HG03558 (cell line): ENCODE results near the gene PTPRN2.

ENCODE experiments used
- ATAC-seq: cut with Tn5 transposase; IDR thresholded peaks from one replicate; pipeline ENCODE4 v1.9.1; 2021; ENCODE audit warnings: moderate number of reproducible peaks; ENCODE audit not compliant: unreplicated experiment; ENCODE audit errors: extremely low read depth

The PTPRN2 gene

DNA sequence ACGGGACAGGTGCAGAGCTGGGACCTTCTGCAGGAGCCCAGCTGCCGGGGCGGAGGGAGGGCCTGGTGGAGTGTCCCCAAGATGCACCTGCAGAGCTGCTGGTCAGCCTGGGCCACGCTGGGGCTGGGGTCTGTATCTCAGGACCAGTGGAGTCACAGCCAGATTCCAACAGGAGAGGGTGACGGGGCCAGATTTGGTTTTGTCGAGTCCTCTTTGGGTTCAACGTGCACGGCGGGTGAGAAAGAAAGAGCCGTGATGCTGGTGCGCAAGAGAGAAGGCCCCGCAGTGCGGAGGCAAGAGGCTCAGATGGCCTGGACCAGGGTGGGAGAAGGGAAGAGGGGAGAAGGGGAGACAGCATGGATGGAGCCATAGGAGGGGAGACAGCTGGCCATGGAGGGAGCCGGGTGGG, 462.9 kb downstream of the PTPRN2 start:
- no peak for ATAC-seq

DNA sequence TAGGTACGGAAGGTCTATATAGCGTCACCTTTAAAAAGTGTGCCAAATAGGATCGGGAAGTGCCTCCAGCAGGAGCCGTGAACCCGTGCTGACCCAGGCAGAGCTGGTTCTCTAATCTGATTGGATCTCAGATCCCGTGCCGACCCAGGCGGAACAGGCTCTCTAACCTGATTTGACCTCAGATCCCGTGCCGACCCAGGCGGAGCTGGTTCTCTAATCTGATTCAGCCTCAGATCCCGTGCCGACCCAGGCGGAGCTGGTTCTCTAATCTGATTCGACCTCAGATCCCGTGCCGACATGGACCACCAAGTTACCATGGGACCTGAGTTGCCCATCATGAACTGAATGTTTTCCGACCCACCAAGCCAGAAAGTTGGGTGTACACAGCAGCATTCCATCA, 463.9 kb downstream of the PTPRN2 start:
- no peak for ATAC-seq

DNA sequence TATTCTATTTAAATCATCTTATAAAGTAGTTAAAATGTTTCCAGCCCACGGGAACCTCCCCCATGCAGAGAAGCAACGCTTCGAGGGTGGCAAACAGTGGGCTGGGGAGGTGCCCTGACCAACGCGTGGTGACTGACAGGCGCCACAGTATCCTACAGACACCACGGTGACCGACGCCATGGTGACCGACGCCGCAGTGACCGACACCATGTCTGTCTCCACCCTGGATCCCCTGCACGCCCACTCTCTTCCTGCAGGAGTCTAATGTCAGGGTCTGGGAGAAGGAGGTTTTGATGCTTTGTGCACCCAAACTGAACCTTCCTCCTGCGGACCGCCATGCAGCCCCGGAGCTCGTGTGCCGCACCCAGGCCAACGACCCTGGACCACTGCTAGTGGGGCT, 464.4 kb downstream of the PTPRN2 start:
- no peak for ATAC-seq

DNA sequence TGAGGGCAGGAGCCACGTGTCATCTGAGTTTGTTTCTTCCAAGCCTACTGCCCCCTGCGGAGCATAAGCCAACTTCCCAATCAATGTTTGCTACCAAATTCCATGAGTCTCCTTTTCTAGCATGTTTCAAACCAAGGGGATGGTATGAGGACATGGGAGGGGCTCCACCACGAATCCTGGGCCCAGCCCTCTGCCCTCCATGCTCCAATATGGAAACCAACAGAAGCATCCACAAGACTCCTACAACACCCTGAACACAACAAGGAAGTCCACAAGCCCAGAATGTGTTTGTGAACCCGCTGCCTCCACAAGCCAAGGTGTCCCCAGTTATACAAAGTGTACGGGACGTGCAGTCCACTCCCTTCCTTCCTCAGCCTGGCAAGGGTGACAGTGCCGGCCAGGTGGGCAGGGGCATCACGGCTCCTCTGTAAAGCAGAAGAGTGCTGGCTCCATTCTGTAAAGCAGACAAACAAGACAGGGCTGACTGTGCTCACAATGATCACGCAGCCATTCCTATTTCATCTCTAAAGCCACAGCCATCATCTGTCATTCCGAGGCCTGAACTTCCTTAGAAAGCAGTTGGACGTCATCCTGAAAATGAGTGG, 466.1 kb downstream of the PTPRN2 start:
- ATAC-seq: no peak

DNA sequence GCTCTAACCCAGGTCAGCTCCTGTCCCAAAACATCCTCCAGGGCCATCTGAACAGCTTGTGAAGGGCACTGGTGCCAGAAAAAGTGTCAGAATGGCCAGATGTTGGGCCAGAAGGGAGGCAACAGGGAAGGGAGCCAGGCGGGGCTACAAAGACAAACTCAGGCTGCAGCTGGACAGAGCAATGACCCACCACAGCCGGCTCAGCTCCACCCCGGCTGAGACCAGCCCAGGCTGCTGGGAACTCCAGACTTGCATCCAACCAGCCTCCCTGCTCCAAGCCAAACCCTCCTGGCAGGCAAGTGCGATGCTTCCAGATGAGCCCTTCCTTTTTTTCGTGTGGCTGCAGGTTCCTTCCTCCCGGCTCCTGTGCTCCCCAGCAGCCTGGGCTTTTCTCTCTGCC, 466.9 kb downstream of the PTPRN2 start:
- ATAC-seq: no peak

DNA sequence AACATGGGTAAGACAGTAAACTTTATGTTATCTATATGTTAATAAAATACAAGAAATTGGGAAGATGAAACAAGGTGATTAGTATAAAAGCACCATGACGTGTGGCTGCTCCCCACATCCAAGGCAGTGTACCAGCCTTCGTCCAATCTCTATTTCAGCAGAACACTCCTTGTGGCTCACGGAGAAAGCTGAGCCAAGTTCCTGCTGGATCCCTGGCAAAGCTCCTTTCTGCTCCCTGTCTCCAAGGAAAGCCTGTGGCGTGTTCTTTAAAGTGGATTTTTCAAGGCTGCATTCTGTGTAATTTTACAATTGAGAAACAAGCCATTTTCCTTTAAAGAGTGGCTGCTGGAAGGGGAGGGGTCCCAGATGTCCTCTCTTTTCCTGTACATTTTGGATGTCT, 467.3 kb downstream of the PTPRN2 start:
- no peak for ATAC-seq

DNA sequence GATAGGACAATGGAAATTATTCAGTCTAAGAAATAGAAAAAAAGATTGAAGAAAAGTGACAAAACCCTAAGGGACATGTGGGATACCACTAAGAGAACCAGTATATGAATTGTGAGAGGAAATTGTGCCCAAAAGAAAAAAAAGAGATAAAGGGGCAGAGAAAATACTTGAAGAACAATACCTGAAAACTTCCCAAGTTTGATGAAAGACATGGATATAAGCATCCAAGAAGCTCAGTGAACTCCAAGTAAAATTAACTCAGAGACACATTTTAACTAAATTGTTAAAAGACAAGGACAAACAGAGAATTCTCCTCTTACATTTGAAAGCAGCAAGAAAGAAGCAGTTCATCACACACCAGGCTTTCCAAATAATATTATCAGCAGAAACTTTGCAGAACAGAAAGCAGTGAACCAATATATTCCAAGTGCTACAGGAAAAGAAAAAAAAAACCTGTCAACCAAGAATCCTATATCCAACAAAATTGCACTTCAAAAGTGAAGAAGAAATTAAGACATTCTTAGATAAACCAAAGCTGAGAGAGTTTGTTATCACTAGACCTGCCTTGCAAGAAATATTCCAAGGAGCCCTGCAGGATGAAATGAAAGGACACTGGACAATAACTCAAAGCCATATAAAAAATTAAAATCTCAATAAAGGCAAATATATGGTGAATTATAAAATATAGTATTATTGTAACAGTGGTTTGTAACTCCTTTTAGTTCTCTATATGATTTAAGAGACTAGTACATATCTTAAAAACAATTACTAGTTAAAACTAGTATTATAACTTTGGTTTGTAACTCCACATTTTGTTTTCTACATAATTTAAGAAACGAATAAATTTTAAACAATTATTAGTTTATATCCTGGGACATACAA, 470.0 kb downstream of the PTPRN2 start:
- ATAC-seq: no peak

DNA sequence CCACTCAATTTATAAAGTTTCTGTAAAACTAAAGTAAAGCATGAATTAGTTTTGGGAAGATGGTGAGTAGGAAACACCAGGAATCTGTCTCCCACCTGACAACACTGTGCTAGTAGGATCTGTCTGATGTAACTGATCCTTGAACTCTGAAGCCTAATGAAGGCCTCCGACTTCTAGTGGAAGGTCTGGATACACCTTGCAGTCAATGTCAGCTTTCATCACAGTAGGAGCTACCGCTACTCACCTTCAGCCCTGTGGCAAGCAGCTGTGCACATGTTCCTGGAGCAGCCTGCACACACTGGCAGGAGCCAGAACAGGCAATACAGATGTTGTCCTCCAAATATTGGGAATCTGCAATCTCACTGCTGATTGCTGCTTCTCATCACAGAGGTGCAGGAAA, 471.4 kb downstream of the PTPRN2 start:
- no peak for ATAC-seq

DNA sequence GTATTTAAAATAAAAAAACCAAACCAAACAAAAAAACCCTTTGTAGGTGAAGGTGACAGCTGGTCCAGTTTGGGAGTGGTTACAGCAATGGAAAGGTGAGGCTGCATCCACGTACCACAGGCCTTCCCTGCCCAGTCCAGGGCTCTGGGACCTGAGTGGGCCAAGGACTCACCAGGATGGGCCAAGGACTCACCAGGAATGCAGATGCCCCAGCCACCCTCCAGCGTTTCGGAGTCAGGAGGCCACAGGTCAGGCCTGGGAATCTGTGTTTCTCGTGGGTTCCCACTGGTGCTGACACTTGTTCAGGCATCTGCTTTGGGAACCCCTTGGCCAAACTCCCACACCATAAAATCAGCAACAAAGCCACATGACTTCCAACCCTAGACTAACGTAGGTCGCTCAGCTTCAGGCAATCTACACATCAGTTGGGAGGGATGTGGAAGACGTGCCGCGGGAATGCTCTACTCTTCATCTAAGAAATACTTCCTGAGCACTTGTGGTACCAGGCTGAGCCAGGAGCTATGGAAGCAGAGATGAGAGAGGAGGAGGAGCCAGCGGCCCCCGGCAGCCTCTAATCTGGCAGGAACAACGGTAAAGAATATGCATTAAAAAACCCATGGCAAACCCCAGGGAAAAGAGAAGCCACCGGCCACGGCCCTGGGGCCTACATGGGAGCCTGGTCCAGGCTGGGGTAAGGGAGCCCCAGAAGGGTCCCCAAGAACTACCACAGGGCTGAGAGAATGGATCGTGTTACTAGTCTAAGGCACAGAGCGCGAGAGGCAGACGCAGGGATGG, 473.4 kb downstream of the PTPRN2 start:
- no peak for ATAC-seq

DNA sequence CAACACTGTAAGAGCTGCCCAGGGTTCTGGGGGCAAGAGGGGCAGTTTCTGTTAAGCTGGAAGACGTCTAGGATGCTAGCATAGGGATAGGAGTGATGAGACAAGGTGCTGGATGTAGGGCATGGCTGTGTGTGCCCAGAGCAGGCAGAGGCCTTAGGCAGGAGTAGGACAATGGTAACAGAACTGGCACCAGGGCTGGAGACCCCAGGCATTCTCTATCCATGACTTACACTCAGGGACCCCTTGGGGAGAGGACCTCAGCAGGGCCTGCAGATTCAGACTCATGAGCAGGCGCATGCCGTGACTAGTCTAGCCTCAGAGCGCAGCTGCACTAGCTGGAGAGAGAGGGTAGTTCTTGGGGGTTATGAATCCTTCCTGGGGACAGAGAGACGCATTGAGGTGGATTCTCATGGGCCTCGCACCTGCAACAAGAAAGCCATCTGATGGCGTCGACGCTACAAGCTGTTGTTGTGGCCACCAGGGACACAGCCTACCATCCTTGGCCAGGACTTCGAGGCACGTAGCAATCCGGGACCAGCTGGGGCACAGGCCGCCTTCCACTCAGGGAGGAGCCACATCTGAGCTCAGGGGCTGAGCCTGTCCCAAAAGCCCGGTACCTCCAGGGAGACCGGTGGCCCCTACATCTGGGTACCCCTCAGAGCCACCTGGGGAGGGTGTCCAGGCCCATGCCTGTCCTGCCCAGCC, 474.1 kb downstream of the PTPRN2 start:
- ATAC-seq: no peak

DNA sequence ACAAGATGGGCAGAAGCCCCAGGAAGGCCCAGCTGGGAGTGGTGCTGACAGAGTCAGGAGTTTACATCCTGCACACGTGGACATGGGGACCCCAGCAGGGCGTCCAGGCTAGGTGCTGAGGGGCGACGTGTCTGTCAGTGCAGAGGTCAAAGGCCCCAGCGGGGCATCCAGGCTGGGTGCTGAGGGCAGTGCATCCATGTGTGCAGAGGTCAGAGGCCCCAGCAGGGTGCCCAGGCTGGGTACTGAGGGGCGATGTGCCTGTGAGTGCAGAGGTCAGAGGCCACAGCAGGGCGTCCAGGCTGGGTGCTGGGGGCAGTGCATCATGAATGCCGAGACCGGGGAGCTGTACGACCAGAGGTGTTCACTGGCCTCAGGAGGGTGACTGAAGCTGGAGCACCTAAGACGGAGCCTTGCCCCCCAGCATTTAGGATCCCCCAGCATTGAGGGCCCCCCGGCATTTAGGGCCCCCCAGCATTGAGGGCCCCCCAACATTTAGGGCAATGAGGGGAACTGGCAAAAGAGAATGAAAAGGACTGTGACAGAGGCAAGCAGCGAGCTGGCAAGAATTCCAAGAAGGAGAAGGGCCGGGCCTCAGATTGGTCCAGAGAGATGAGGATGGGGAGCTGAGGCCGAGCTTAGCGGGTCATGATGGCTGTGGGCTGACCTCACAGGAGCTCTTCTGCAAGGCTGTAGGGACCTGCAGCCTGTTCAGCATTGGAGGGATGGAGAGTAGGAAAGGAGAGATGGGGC, 474.9 kb downstream of the PTPRN2 start:
- ATAC-seq: no peak

DNA sequence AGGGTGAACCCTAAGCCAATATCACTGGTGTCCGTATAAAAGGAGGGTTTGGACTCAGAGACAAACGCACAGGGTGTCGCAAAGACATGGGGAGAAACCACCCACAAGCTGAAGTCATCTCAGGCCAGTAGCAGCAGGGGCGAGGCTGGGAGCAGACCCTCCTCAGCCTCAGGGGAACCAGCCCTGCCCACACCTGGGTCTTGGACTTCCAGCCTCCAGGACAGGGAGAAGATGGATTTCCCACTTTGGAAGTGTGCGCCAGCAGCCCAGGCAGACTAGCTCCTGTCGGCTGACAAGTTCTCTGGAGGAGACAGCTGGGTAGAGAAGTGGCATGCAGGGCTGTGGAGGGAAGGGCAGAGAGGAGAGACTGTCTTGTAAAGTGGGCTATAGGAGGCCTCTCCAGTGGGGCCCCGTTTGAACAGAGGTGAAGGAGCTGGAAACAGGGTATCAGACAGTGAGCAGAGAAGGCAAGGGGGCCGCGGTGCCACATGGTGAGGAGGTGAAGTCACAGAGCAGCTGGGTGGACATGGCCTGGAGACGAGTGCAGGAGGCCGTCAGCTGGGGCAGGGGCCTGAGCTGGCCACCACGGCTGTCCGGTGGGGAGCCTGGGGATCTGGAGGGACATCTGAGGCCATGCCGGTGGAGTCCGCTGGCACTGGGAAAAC, 475.6 kb downstream of the PTPRN2 start:
- no peak for ATAC-seq

DNA sequence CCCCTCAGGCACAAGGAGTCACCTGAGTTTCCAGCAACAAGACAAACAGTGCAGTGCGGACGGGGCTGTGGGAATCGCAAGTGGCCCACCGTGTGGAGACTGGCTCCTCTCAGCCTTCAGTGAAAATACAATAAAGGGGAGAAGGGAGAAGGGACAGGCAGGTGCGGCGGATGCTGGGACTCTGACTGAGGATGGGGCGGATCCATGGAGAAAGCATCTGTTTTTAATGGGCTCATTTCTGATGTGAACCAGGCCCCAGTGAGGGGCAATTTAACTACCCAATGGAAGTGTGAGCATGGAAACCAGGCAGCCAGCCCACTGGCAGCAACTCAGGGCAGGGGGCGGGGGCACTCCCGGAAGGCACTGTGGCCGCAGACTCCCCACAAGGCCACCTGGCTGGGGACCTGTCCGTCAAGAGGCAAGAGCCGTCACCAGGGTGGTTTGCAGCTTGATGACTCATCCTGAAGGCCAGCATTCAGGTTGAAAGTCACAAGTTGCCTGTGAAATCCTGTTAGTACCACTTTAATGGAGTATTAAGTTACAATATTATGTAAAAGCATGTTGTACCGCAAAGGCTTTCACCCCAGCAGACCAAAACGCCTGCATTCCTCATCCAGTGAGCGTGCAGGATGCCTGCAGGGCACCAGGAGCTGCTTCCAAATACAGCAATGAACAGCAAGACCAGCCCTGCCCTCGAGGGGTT, 476.4 kb downstream of the PTPRN2 start:
- no peak for ATAC-seq

DNA sequence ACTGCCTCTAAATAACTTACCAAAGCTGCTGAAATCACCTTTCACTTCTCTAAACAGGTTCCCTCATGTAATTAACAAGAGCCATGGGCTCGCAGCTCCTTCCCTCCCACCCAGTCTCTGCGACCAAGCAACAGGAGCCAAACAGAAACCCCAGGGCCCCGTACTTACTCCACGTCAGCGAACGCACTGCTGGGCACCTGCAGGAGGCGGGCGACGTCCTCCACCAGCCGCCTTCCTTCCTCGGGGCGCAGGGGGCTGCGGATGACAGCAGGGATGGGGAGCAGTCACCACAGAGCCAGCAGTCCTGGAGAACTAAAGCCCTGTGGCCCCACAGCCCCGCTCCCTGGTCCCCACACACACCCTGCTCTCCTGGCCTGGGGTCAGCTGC, 477.0 kb downstream of the PTPRN2 start:
- ATAC-seq: no peak

DNA sequence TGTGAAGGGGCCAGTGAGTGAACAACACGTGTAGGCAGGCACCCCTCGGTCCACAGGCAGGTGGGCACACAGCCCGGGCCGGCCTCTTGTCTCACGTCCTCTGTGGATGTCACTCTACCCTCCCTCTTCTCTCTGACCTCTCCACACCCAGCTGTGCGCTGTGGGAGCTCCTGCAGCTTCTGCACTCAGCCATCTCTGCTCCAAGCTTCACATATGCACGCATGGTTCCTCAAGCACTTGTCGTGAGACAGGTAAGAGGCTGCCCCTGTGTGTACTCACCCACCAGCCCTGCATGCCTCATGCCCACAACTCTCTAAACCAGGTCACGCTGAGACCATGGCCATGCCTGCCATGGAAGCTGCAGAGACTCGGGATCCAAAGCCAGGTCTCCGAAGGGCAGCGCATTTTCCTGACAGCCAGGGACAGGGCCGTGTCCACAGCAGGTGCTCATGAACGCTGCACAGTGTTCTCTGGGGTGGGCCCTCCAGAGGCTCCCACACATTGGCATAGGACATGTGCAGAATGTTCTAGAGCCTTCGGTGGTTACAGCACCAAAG, 477.5 kb downstream of the PTPRN2 start:
- no peak for ATAC-seq

DNA sequence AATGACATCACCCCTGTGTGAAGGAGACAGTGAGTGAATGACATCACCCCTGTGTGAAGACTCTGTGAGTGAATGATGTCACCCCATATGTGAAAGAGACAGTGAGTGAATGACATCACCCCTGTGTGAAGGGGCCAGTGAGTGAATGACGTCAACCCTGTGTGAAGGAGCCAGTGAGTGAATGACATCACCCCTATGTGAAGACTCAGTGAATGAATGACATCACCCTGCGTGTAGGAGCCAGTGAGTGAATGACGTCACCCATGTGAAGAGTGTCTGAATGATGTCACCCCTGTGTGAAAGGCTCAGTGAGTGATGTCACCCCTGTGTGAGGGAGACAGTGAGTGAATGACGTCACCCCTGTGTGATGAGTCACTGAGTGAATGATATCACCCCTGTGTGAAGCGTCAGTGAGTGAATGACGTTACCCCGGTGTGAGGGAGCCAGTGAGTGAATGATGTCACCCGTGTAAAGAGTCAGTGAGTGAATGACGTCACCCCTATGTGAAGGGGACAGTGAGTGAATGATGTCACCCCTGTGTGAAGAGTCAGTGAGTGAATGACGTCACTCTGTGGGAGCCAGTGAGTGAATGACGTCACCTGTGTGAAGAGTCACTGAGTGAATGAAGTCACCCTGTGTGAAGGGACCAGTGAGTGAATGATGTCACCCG, 478.1 kb downstream of the PTPRN2 start:
- no peak for ATAC-seq

DNA sequence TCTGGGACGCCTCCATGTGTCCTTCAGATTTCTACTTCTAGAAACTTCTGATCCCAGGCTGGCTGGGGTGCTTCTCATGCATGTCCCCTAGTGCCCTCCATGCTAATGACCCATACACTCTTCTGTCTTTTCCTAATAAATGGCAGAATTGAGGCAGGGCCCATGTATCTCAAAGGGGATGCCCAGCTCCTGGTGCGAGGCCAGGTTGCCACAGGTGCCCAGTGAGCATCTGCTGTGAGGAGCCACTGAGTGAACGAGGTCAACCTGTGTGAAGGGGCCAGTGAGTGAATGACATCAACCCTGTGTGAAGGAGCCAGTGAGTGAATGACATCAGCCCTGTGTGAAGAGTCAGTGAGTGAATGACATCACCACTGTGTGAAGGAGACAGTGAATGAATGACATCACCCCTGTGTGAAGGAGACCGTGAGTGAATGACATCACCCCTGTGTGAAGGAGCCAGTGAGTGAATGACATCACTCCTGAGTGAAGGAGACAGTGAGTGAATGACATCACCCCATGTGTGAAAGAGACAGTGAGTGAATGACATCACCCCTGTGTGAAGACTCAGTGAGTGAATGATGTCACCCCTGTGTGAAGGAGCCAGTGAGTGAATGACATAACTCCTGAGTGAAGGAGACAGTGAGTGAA, 478.9 kb downstream of the PTPRN2 start:
- no peak for ATAC-seq
